Panc1 (cell line): ENCODE data around the gene LUZP2. TPM values are rescaled to one million over a fixed set of nuclear protein-coding genes. Genes with fewer than 3 reads are reported as not detected.

Source experiments
- ATAC-seq: fragments of 200-7000 bp; cut with Tn5 transposase; 2 replicates; pipeline ENCODE4 v1.9.1; 2020; ENCODE audit warnings: mild to moderate bottlenecking, moderate library complexity
- BruUV-seq: library from RNA; stranded (reverse); fragments of 400-500 nt; replicated peaks from 2 replicates; lab custom pipeline; 2021; lab: Mats Ljungman, UMichigan
- CTCF ChIA-PET: fragments of 300-600 bp; sonication (Branson Sonifier 250); formaldehyde crosslinking; loops from one replicate; lab custom pipeline; 2022; ENCODE audit warnings: antibody characterized with exemption; lab: Charles Lee
- POLR2A ChIA-PET: fragments of 300-600 bp; sonication (Branson Sonifier 250); formaldehyde crosslinking; loops from one replicate; lab custom pipeline; 2022; ENCODE audit warnings: antibody characterized with exemption; lab: Charles Lee
- DNase-seq: peaks from one replicate; pipeline ENCODE4 v3.0.0-alpha.2; 2010; ENCODE audit warnings: low read depth, low spot score
- H3K27ac ChIP-seq: 2 replicates; pipeline ENCODE4 v1.5.1; 2011; ENCODE audit warnings: mild to moderate bottlenecking, low read length, inconsistent platforms
- H3K27me3 ChIP-seq: fragments of 200-500 bp; sonication (Bioruptor generic); 2 replicates; pipeline ENCODE4 v1.6.0; 2014; ENCODE audit warnings: low read length, inconsistent platforms; ENCODE audit not compliant: control insufficient read depth, insufficient read depth
- H3K36me3 ChIP-seq: fragments of 200-500 bp; sonication (Bioruptor generic); 2 replicates; pipeline ENCODE4 v1.5.1; 2014; ENCODE audit warnings: inconsistent platforms, mild to moderate bottlenecking, low read length, moderate library complexity; ENCODE audit not compliant: control insufficient read depth, insufficient read depth
- H3K4me1 ChIP-seq: 2 replicates; pipeline ENCODE4 v1.5.1; 2011; ENCODE audit warnings: inconsistent platforms, mild to moderate bottlenecking, low read length, moderate library complexity; ENCODE audit not compliant: control insufficient read depth, insufficient read depth
- H3K4me3 ChIP-seq, 2 experiments: 2 replicates each; pipeline ENCODE4 v1.5.1; 2011 to 2012; ENCODE audit warnings: low read depth in 2 of 2, low read length in 2 of 2, mild to moderate bottlenecking in 2 of 2, inconsistent platforms in 1 of 2, moderate library complexity in 1 of 2
- H3K9me3 ChIP-seq: fragments of 200-500 bp; sonication (Bioruptor generic); 2 replicates; pipeline ENCODE4 v1.5.1; 2014; ENCODE audit warnings: low read depth, mild to moderate bottlenecking, inconsistent platforms, low read length, moderate library complexity; ENCODE audit not compliant: control insufficient read depth, insufficient read depth
- POLR2AphosphoS5 ChIP-seq: IDR thresholded peaks from 2 replicates; pipeline ENCODE4 v1.6.1; 2012; ENCODE audit warnings: mild to moderate bottlenecking, low read depth, low read length, moderate library complexity
- SIN3A ChIP-seq: IDR thresholded peaks from 2 replicates; pipeline ENCODE4 v1.6.1; 2012; ENCODE audit warnings: low read depth, mild to moderate bottlenecking, low read length, moderate library complexity, borderline replicate concordance; ENCODE audit not compliant: insufficient read depth
- TCF7L2 ChIP-seq: IDR thresholded peaks from 2 replicates; pipeline ENCODE4 v1.6.1; 2011; ENCODE audit warnings: mild to moderate bottlenecking, low read depth, low read length, inconsistent platforms
- in situ Hi-C: cut with HindIII; loops from 2 replicates; pipeline ENCODE4 v1.10.0; 2016; ENCODE audit warnings: low sequenced_read_pairs, low pct_unique_long_range_greater_than_20kb
- intact Hi-C: fragments of 100-400 bp; cut with micrococcal nuclease; formaldehyde crosslinking; loops from one replicate; pipeline ENCODE4 v1.10.0; 2022; ENCODE audit not compliant: unreplicated experiment
- total RNA-seq: library from RNA; stranded (reverse); gene quantifications from one replicate; pipeline ENCODE4 v1.2.1, GENCODE V29; 2021; ENCODE audit not compliant: unreplicated experiment
- TF ChIP-seq, protein P1 (sequence below): fragments of 450-650 bp; IDR thresholded peaks from 2 replicates; pipeline ENCODE4 v1.5.1; 2017; ENCODE audit warnings: mild to moderate bottlenecking
- TF ChIP-seq, protein P2 (sequence below), 2 experiments: IDR thresholded peaks; 2 replicates each; pipeline ENCODE4 v1.6.1; 2011 to 2012; ENCODE audit warnings: low read depth in 2 of 2, control low read depth in 1 of 2, low read length in 1 of 2, mild to moderate bottlenecking in 1 of 2, moderate library complexity in 1 of 2; ENCODE audit not compliant: insufficient read depth in 1 of 2

The LUZP2 gene
- total RNA-seq, 1 experiment from 2014 or later: 0.18 TPM

DNA sequence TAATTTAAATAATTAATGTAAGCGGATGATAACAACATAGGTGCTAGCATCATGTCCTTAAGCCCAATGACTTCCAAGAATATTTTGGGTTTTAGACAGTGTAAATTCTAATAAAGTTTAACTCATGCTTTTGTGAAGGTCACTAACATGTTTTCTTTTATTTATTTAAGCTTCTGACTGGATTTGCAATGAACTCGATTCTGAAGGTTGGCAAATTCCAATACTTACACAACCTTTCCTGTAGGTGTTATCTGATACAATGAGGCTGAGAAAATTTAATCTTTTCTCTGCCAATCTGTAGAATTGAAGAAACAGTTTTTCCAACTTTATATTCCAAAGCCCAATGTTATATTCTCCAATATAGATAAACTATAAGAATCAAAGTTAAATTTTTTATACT is 311.3 kb downstream of the LUZP2 start:
- no peak for DNase-seq
- BruUV-seq: no TSS peak
- intact Hi-C loops (no loop called here), in situ Hi-C loops (no loop called here)
- POLR2A ChIA-PET: no interaction called here
- H3K9me3 ChIP-seq: no peaks in the 10 kb centered on the region
- ATAC-seq: no peak
- H3K27me3 ChIP-seq: no peaks in the 10 kb centered on the region
- no peaks in the 10 kb centered on the region for H3K4me1 ChIP-seq
- TF ChIP-seq, protein P1, sequence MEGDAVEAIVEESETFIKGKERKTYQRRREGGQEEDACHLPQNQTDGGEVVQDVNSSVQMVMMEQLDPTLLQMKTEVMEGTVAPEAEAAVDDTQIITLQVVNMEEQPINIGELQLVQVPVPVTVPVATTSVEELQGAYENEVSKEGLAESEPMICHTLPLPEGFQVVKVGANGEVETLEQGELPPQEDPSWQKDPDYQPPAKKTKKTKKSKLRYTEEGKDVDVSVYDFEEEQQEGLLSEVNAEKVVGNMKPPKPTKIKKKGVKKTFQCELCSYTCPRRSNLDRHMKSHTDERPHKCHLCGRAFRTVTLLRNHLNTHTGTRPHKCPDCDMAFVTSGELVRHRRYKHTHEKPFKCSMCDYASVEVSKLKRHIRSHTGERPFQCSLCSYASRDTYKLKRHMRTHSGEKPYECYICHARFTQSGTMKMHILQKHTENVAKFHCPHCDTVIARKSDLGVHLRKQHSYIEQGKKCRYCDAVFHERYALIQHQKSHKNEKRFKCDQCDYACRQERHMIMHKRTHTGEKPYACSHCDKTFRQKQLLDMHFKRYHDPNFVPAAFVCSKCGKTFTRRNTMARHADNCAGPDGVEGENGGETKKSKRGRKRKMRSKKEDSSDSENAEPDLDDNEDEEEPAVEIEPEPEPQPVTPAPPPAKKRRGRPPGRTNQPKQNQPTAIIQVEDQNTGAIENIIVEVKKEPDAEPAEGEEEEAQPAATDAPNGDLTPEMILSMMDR: no peak
- TF ChIP-seq POLR2AphosphoS5: no peak
- CTCF ChIA-PET: no interaction called here
- H3K36me3 ChIP-seq: no peaks in the 10 kb centered on the region
- no peak overlapping the region for H3K4me3 ChIP-seq
- H3K27ac ChIP-seq: no peak overlapping the region

DNA sequence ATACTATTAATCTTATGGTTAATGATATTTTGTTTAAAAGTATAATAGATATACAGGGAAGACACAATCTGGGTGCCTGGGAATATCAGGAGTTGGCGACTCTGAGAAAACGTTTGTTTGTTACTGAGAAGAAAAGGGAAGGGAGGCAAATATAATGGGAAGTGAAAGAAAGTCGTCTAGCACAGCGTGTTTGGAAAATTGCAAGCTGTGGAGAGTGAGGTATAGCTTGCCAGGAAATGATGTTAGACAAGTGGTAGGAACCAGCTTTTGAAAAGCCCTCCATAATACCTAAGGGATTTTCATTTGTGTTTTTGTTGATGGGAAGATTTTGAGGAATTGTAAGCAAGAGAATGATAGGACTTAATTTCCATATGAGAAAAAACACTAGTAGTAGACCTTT is 322.2 kb downstream of the LUZP2 start:
- no peak for ATAC-seq
- BruUV-seq: no TSS peak
- Histone ChIP-seq H3K9me3 (no peaks in the 10 kb centered on the region), H3K36me3 (no peaks in the 10 kb centered on the region), H3K4me1 (no peaks in the 10 kb centered on the region), H3K27ac (no peak overlapping the region), H3K27me3 (no peaks in the 10 kb centered on the region), H3K4me3 (no peak overlapping the region)
- ChIA-PET POLR2A (no interaction called here), CTCF (no interaction called here)
- DNase-seq: no peak
- in situ Hi-C loops (no loop called here), intact Hi-C loops (no loop called here)
- TF ChIP-seq SIN3A: no peak

DNA sequence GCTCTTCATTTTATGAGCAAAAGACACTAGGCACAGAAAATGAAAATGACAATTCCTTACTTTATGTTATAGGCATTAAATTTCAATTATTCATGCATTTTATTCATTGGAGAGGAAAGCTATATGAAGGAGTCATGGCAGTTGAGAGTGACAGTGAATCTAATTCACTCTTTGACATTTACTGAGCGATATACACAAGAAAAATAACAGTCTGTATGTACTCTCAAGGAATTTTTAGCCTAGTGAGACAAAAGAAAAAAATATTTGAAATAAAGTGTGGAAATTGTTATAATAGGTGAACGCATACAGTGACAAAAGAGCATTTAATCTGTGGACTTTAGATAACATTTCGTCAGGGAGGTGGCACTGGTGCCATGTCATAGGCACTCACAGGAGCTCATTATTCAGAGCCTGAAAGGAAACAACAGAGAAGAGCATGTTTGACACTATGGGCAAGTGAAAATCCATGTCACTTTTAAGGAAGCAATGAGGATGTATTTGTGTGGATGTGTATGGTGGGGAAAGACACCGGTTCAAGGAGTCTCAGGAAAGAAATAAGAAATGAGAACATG is 323.1 kb downstream of the LUZP2 start:
- no peaks in the 10 kb centered on the region for H3K36me3 ChIP-seq
- H3K4me3 ChIP-seq: no peak overlapping the region
- no peak overlapping the region for H3K27ac ChIP-seq
- POLR2A ChIA-PET: no interaction called here
- H3K4me1 ChIP-seq: no peaks in the 10 kb centered on the region
- DNase-seq: no peak
- BruUV-seq: no TSS peak
- no peaks in the 10 kb centered on the region for H3K27me3 ChIP-seq
- TF ChIP-seq SIN3A (no peak), POLR2AphosphoS5 (no peak), TCF7L2 (no peak)
- TF ChIP-seq, protein P2, sequence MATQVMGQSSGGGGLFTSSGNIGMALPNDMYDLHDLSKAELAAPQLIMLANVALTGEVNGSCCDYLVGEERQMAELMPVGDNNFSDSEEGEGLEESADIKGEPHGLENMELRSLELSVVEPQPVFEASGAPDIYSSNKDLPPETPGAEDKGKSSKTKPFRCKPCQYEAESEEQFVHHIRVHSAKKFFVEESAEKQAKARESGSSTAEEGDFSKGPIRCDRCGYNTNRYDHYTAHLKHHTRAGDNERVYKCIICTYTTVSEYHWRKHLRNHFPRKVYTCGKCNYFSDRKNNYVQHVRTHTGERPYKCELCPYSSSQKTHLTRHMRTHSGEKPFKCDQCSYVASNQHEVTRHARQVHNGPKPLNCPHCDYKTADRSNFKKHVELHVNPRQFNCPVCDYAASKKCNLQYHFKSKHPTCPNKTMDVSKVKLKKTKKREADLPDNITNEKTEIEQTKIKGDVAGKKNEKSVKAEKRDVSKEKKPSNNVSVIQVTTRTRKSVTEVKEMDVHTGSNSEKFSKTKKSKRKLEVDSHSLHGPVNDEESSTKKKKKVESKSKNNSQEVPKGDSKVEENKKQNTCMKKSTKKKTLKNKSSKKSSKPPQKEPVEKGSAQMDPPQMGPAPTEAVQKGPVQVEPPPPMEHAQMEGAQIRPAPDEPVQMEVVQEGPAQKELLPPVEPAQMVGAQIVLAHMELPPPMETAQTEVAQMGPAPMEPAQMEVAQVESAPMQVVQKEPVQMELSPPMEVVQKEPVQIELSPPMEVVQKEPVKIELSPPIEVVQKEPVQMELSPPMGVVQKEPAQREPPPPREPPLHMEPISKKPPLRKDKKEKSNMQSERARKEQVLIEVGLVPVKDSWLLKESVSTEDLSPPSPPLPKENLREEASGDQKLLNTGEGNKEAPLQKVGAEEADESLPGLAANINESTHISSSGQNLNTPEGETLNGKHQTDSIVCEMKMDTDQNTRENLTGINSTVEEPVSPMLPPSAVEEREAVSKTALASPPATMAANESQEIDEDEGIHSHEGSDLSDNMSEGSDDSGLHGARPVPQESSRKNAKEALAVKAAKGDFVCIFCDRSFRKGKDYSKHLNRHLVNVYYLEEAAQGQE (IDR thresholded peaks at IDR 0.05; ENCODE audit: insufficient read depth in 1 of 2, low read depth in 2 of 2, low read length in 1 of 2): no peak
- TF ChIP-seq, protein P1: no peak
- no peak for ATAC-seq
- in situ Hi-C loops: no loop called here
- H3K9me3 ChIP-seq: no peaks in the 10 kb centered on the region
- intact Hi-C loops: no loop called here
- CTCF ChIA-PET: no interaction called here
